HG03060 (cell line): Measurements from ENCODE around the gene MIX23.

Source experiments
- ATAC-seq: cut with Tn5 transposase; IDR thresholded peaks from one replicate; pipeline ENCODE4 v1.9.1; 2021; ENCODE audit warnings: low read depth, moderate number of reproducible peaks; ENCODE audit not compliant: unreplicated experiment

Gene MIX23

GRCh38 chr3:122353215-122353614, 29.8 kb downstream of the MIX23 start:
- ATAC-seq = no peak

DNA sequence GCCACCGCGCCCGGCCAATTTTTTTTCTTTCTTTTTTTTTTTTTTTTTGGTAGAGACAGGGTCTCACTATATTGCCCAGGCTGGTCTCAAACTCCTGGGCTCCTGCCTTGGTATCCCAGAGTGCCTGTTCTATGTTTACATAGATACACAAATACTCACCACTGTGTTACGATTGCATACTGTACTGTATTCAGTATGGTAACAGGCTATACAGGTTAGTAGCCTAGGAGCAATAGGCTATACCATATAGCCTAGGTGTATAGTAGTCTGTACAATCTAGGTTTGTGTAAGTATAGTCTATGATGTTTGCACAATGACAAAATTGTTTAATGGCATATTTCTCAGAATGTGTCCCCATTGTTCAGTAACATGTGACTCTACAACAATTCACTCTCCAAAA, 31.4 kb downstream of the MIX23 start:
- ATAC-seq = no peak

GRCh38 chr3:122350814-122351418, 32.1 kb downstream of the MIX23 start:
- ATAC-seq = no peak

- no peak for ATAC-seq
Observed at GRCh38 chr3:122349171-122349570, 33.9 kb downstream of the MIX23 start.

DNA sequence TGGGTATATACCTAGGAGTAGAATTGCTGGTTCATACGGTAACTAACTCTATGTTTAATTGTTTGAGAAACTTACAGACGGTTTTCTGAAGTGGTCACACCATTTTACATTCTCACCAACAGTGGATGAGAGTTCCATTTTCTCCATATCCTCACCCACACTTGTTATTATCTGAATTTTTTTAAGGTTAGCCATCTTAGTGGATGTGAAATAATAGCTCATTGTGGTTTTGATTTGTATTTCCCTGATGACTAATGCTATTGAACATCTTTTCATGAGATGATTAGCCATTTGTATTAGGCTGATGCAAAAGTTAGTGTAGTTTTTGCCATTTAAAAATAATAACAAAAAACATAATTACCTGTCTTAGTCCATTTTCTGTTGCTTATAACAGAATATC, 39.4 kb downstream of the MIX23 start:
- ATAC-seq = no peak

DNA sequence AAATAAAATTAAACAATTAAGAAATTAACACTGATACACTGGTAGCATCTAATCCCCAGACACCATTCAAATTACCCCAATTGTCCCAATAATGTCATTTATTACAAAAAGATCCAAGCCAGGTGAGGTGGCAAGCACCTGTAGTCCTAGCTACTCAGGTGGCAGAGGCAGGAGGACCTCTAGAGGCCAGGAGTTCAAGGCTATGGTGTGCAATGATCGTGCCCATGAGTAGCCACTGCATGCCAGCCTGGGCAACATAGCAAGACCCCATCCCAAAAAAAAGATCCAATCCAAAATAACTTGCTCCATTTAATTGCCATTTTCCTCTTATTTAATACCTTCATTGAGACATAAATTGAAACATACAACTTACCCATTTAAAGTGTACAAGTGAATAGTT, 40.2 kb downstream of the MIX23 start:
- ATAC-seq = no peak

DNA sequence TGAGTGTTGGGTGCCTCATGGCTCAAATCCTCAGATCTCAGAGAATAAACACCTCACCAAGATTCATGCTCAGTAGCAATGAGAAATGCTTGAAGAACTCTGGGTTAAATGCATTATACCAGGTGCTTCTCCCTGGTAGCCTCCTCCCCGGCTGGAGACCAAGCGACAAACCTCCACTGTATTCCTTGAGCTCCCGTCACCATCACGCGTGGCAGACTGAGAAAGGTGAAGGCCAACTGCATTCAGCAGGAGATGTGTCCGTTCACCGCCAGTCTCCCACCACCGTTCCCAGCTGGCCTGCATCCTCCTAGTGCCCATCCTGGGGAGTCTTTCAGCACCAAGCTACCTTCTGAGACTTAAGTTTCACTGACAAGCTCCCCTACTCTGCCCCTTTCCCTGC, 50.5 kb downstream of the MIX23 start:
- no peak for ATAC-seq

DNA sequence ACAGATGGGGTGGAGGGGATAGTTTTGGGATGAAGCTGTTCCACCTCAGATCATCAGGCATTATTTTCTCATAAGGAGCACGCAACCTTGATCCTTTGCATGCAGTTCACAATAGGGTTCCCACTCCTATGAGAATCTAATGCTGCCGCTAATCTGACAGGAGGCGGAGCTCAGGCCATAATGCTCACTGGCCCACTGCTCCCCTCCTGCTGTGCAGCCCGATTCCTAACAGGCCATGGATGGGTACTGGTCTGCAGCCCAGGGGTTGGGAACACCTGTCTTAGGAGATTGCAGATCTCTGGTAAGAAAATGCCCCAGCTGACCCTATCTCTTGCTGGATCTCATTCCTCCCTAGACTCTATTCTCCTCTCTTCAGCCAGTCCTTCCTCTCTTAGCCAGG, 51.1 kb downstream of the MIX23 start:
- ATAC-seq = no peak

- no peak for ATAC-seq
Observed at GRCh38 chr3:122325769-122326168, 57.3 kb downstream of the MIX23 start.

DNA sequence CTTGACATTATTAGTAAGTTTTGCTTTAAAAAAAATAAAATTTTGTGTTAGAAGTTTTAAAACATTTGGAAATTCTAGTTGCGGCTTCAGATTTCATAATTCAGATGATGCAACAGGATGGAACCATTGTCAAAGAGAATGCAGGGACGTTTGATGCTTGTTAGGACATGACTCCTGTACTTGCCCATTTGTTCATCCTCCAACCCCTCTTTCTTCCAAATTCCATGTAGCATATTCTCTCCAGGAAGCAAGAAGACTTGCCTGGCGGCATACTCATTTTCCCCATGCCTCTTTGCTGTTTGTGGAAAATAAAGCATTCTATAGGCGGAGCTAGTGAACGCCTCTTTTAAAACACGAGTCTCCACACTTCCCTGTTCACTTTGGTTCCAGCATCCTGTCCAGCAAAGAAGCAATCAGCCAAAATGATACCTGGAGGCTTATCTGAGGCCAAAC, 58.1 kb downstream of the MIX23 start, which contains the start of gene CSTA:
Gene CSTA, plus strand, starts transcription at position 378 of the 453 bp plus-strand sequence. Its CDS starts 45 bp downstream, at position 423.
- no peak for ATAC-seq

GRCh38 chr3:122322095-122323075, 60.6 kb downstream of the MIX23 start:
- ATAC-seq = no peak

DNA sequence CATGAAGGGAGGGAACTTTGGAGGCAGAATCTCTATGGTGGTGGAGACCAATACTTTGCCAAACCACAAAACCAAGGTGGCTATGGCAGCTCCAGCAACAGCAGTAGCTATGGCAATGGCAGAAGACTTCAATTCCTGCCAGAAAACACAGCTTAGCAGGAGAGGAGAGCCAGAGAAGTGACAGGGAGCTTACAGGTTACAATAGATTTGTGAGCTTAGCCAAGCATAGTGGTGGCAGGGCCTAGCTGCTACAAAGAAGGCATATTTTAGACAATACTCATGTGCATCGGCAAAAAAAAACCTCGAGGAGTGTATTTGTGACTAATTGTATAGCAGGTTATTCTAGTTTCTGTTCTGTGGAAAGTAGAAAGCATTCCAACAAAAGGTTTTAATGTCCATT, 64.4 kb downstream of the MIX23 start:
- no peak for ATAC-seq

- ATAC-seq = no peak
Observed at GRCh38 chr3:122316368-122316767, 66.7 kb downstream of the MIX23 start.

GRCh38 chr3:122315619-122316018, 67.4 kb downstream of the MIX23 start:
- ATAC-seq = no peak

GRCh38 chr3:122314228-122314876, 68.7 kb downstream of the MIX23 start:
- no peak for ATAC-seq

DNA sequence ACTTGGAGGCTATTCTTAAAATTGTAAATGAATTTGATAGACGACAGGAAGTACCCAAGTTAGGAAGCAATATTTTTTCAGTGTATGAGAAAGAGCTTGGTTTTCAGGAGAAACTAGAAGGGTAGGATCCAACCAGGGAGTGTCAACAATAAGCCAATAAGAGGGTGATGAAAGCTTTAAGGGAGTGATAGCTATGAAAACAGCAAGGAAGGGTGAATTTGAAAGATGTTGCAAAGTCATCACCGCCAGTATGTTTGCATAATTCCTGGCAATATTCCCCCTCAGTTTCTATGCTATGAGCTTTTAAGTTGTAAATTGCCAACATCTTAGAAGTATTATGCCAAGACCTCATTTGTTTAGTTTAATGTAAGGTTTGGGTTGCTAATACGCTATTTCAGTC, 69.8 kb downstream of the MIX23 start:
- no peak for ATAC-seq

DNA sequence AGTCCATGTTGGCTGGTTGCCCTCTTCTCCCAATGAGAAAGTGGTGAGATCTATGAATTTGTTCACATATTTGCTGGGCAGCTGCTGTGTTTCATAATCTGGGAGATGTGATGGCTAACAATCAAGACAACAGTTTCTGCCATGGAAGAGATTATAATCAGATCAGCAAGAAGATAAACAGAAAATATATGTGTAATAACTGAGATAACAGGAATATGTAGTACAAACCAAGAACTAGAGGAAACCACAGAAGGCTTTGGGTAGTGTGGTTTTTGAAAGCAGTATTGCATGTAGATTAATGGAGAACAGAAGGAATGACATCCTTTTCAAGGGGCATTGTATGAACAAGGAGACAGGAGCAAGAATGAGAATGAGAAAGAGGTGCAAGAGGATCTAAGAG, 70.2 kb downstream of the MIX23 start:
- no peak for ATAC-seq

GRCh38 chr3:122310361-122310760, 72.7 kb downstream of the MIX23 start:
- no peak for ATAC-seq
